Stimulated activated CD8-positive, alpha-beta memory T cell treated with anti-CD3 and anti-CD28 coated beads, Interleukin-15, amount 100 ng/mL, for 48 hours (primary cell): ENCODE measurements around the gene TNRC6C.
"Not testable (repeated sequence)": the region's sequence is repeated elsewhere in the genome, so short reads cannot be mapped to it uniquely, and the experiment has no call there.

Experiments used
- DNase-seq, 2 donors: peaks; one replicate each; pipeline ENCODE4 v3.0.0-alpha.2; 2020; ENCODE audit warnings: low read depth in 2 of 2

The TNRC6C gene

GRCh38 chr17:78135858-78136500, 177.5 kb downstream of the TNRC6C start:
- no peak for DNase-seq

GRCh38 chr17:78137392-78138203, 179.1 kb downstream of the TNRC6C start:
- DNase-seq, result no peak

GRCh38 chr17:78138204-78139060, 179.9 kb downstream of the TNRC6C start:
- no peak for DNase-seq

- not testable (repeated sequence) for DNase-seq
These were observed 181.3 kb downstream of the TNRC6C start for GRCh38 chr17:78139861-78140168.

- peak; percentile 90 to 94 for DNase-seq
These were observed 181.9 kb downstream of the TNRC6C start for GRCh38 chr17:78140169-78141051.

GRCh38 chr17:78141437-78142118, 183.1 kb downstream of the TNRC6C start:
- DNase-seq, result no peak

- no peak for DNase-seq
These were observed 183.8 kb downstream of the TNRC6C start for GRCh38 chr17:78142119-78142861.

- no peak for DNase-seq
These were observed 185.0 kb downstream of the TNRC6C start for GRCh38 chr17:78143214-78144146.

GRCh38 chr17:78144147-78144719, 185.7 kb downstream of the TNRC6C start:
- DNase-seq, result no peak

GRCh38 chr17:78144736-78145641, 186.5 kb downstream of the TNRC6C start:
- no peak for DNase-seq

- DNase-seq, result no peak
These were observed 188.0 kb downstream of the TNRC6C start for GRCh38 chr17:78146471-78146869.

- DNase-seq, result no peak
These were observed 188.4 kb downstream of the TNRC6C start for GRCh38 chr17:78146881-78147280.

- DNase-seq, result no peak
These were observed 189.0 kb downstream of the TNRC6C start for GRCh38 chr17:78147315-78147998.

GRCh38 chr17:78148286-78149016, 189.9 kb downstream of the TNRC6C start:
- DNase-seq, result no peak

GRCh38 chr17:78151514-78152008, 193.1 kb downstream of the TNRC6C start:
- DNase-seq, result no peak
